ENCODE results near the gene ANAPC5.
"Not testable (repeated sequence)": the region's sequence is repeated elsewhere in the genome, so short reads cannot be mapped to it uniquely, and the experiment has no call there.

The ANAPC5 gene

DNA sequence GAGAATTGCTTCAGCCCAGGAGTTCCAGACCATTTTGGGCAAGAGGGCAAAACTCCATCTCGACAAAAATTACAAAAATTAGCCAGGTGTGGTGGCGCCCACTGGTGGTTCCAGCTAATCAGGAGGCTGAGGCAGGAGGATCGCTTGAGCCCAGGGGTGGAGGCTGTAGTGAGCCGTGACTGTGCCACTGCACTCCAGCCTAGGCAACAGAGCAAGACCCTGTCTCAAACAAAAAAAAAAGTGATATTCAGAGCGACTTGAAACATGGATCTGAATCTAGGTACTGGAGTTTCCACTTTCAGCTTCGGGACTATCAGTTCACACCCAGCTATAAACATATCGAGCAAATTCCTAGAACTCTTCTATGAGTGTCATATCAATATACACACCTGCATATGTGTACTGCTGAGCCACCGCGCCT, 31.4 kb upstream of the ANAPC5 start:
- H3K27me3 ChIP-seq (ENCODE audit: low read length): no peaks in the 10 kb centered on the region
- no peak overlapping the region for H3K4me3 ChIP-seq (ENCODE audit: insufficient read depth, low read length, poor library complexity, severe bottlenecking)
- H2AFZ ChIP-seq (ENCODE audit: low read depth, low read length, severe bottlenecking): no peak overlapping the region
- no peaks in the 10 kb centered on the region for H3F3A ChIP-seq (ENCODE audit: insufficient read depth)
- no peaks in the 10 kb centered on the region for H3K36me3 ChIP-seq (ENCODE audit: low read length)
- no peak overlapping the region for H3K4me2 ChIP-seq (ENCODE audit: low read depth, low read length, poor library complexity, severe bottlenecking)
- H3K9me3 ChIP-seq (ENCODE audit: insufficient read depth, low read length): no peaks in the 10 kb centered on the region
- H3K9ac ChIP-seq (ENCODE audit: low read length): no peak overlapping the region
- TF ChIP-seq, protein P1, sequence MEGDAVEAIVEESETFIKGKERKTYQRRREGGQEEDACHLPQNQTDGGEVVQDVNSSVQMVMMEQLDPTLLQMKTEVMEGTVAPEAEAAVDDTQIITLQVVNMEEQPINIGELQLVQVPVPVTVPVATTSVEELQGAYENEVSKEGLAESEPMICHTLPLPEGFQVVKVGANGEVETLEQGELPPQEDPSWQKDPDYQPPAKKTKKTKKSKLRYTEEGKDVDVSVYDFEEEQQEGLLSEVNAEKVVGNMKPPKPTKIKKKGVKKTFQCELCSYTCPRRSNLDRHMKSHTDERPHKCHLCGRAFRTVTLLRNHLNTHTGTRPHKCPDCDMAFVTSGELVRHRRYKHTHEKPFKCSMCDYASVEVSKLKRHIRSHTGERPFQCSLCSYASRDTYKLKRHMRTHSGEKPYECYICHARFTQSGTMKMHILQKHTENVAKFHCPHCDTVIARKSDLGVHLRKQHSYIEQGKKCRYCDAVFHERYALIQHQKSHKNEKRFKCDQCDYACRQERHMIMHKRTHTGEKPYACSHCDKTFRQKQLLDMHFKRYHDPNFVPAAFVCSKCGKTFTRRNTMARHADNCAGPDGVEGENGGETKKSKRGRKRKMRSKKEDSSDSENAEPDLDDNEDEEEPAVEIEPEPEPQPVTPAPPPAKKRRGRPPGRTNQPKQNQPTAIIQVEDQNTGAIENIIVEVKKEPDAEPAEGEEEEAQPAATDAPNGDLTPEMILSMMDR (IDR thresholded peaks at IDR 0.05; ENCODE audit: insufficient read depth, low read length, poor library complexity, severe bottlenecking): no peak
- TF ChIP-seq EZH2phosphoT487 (conservative IDR thresholded peaks at IDR 0.05; ENCODE audit: low read length): no peak
- no peak overlapping the region for H3K27ac ChIP-seq (ENCODE audit: low read depth, low read length)
- H3K79me2 ChIP-seq (ENCODE audit: insufficient read depth, low read length): no peaks in the 10 kb centered on the region
- H4K20me1 ChIP-seq (ENCODE audit: low read depth, low read length): no peaks in the 10 kb centered on the region
- no peaks in the 10 kb centered on the region for H3K9me2 ChIP-seq (replicated peaks; ENCODE audit: insufficient read depth, low read length)

DNA sequence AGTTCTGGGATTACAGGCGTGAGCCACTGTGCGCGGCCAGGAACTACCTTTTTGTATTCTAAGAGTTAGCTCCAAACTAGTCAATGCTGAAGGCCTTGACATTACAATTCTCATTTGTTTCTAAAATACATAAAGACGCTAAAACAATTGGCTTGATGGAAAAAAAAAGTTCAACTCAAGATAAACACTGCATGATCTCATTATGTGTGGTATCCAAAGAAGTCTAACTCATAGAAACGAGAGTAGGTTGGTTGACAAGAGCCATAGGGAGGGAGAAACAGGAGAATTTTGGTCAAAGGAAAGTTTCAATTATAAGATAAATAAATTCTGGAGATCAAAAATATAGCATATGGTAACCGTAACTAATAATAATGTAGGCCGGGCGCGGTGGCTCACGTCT, 27.7 kb upstream of the ANAPC5 start:
- no peak overlapping the region for H3K27ac ChIP-seq (ENCODE audit: low read depth, low read length)
- H3K9me3 ChIP-seq (ENCODE audit: insufficient read depth, low read length): no peaks in the 10 kb centered on the region
- no peak overlapping the region for H3K4me3 ChIP-seq (ENCODE audit: insufficient read depth, low read length, poor library complexity, severe bottlenecking)
- H3K9me2 ChIP-seq (replicated peaks; ENCODE audit: insufficient read depth, low read length): no peaks in the 10 kb centered on the region
- no peak overlapping the region for H3K9ac ChIP-seq (ENCODE audit: low read length)
- H2AFZ ChIP-seq (ENCODE audit: low read depth, low read length, severe bottlenecking): no peak overlapping the region
- no peaks in the 10 kb centered on the region for H4K20me1 ChIP-seq (ENCODE audit: low read depth, low read length)
- no peaks in the 10 kb centered on the region for H3F3A ChIP-seq (ENCODE audit: insufficient read depth)
- no peak for TF ChIP-seq EZH2phosphoT487 (conservative IDR thresholded peaks at IDR 0.05; ENCODE audit: low read length)
- TF ChIP-seq, protein P1 (IDR thresholded peaks at IDR 0.05; ENCODE audit: insufficient read depth, low read length, poor library complexity, severe bottlenecking): no peak
- H3K4me2 ChIP-seq (ENCODE audit: low read depth, low read length, poor library complexity, severe bottlenecking): no peak overlapping the region
- no peaks in the 10 kb centered on the region for H3K36me3 ChIP-seq (ENCODE audit: low read length)
- H3K27me3 ChIP-seq (ENCODE audit: low read length): no peaks in the 10 kb centered on the region
- no peaks in the 10 kb centered on the region for H3K79me2 ChIP-seq (ENCODE audit: insufficient read depth, low read length)

DNA sequence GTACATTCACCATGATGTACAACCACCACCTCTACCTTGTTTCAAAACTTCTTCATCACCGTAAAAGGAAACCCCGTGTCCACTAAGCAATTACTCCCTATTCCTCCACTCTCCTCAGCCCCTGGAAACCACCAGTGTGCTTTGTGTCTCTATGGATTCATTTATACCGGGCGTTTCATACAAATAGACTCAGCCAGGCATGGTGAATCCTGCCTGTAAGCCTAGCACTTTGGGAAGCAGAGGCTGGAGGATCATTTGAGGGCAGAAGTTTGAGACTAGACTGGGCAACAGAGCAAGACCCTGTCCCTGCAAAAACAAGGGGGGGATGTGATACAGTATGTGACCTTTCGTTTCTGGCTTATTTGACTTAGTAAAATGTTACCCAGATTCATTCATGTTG, 26.5 kb upstream of the ANAPC5 start:
- Histone ChIP-seq H3K4me3 (ENCODE audit: insufficient read depth, low read length, poor library complexity, severe bottlenecking) (no peak overlapping the region), H3K9me2 (replicated peaks; ENCODE audit: insufficient read depth, low read length) (no peaks in the 10 kb centered on the region), H4K20me1 (ENCODE audit: low read depth, low read length) (no peaks in the 10 kb centered on the region), H3F3A (ENCODE audit: insufficient read depth) (no peaks in the 10 kb centered on the region), H3K27ac (ENCODE audit: low read depth, low read length) (no peak overlapping the region), H3K36me3 (ENCODE audit: low read length) (no peaks in the 10 kb centered on the region), H3K27me3 (ENCODE audit: low read length) (no peaks in the 10 kb centered on the region), H3K9ac (ENCODE audit: low read length) (no peak overlapping the region), H2AFZ (ENCODE audit: low read depth, low read length, severe bottlenecking) (no peak overlapping the region), H3K79me2 (ENCODE audit: insufficient read depth, low read length) (no peaks in the 10 kb centered on the region), H3K4me2 (ENCODE audit: low read depth, low read length, poor library complexity, severe bottlenecking) (no peak overlapping the region), H3K9me3 (ENCODE audit: insufficient read depth, low read length) (no peaks in the 10 kb centered on the region)
- TF ChIP-seq EZH2phosphoT487 (conservative IDR thresholded peaks at IDR 0.05; ENCODE audit: low read length): no peak

DNA sequence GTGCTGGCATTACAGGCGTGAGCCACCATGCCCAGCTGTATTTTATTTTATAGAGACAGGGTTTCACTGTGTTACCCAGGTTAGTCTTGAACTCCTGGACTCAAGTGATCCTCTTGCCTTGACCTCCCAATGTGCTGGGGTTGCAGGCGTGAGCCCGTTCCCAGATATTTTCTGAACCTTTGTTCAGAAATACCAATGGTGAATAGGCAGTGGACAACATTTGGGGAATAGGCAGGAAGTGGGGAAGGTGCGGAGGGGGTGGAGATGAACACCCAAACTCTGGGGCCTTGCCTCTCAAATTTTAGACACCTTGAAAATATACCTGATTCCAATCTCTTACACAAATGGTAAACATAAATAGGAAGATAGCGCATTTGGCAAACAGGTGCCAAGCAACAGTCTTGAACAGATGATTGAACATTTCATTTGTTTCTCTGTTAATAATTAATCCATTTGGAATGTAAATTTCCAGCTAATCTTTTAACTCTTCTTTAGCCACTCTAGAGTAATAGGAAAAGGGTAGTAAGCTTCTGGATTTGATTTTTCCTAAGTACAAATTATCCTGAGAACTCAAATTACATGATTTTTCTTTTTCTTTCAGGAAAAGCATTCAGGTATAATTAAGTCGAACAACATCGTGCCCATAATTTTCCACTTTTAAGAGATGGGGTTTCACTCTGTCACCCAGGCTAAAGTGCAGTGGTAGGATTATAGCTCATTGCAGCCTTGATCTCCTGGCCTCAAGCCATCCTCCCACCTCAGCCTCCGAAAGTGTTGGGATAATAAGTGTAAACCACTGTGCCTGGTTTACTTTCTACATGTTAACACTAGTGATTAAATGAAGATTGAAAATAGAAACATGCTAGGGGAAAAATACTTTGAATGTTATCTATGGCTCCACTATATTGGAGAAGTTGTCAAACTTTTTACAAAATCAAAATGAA, 24.8 kb upstream of the ANAPC5 start:
- Histone ChIP-seq H3K9me3 (ENCODE audit: insufficient read depth, low read length) (no peaks in the 10 kb centered on the region), H3K9ac (ENCODE audit: low read length) (no peak overlapping the region), H3K27me3 (ENCODE audit: low read length) (no peaks in the 10 kb centered on the region), H3F3A (ENCODE audit: insufficient read depth) (no peaks in the 10 kb centered on the region), H4K20me1 (ENCODE audit: low read depth, low read length) (no peaks in the 10 kb centered on the region), H3K79me2 (ENCODE audit: insufficient read depth, low read length) (no peaks in the 10 kb centered on the region), H3K4me2 (ENCODE audit: low read depth, low read length, poor library complexity, severe bottlenecking) (no peak overlapping the region), H2AFZ (ENCODE audit: low read depth, low read length, severe bottlenecking) (no peak overlapping the region), H3K9me2 (replicated peaks; ENCODE audit: insufficient read depth, low read length) (no peaks in the 10 kb centered on the region), H3K4me3 (ENCODE audit: insufficient read depth, low read length, poor library complexity, severe bottlenecking) (no peak overlapping the region), H3K36me3 (ENCODE audit: low read length) (no peaks in the 10 kb centered on the region), H3K27ac (ENCODE audit: low read depth, low read length) (no peak overlapping the region)
- TF ChIP-seq, protein P1 (IDR thresholded peaks at IDR 0.05; ENCODE audit: insufficient read depth, low read length, poor library complexity, severe bottlenecking): no peak
- TF ChIP-seq EZH2phosphoT487 (conservative IDR thresholded peaks at IDR 0.05; ENCODE audit: low read length): no peak

DNA sequence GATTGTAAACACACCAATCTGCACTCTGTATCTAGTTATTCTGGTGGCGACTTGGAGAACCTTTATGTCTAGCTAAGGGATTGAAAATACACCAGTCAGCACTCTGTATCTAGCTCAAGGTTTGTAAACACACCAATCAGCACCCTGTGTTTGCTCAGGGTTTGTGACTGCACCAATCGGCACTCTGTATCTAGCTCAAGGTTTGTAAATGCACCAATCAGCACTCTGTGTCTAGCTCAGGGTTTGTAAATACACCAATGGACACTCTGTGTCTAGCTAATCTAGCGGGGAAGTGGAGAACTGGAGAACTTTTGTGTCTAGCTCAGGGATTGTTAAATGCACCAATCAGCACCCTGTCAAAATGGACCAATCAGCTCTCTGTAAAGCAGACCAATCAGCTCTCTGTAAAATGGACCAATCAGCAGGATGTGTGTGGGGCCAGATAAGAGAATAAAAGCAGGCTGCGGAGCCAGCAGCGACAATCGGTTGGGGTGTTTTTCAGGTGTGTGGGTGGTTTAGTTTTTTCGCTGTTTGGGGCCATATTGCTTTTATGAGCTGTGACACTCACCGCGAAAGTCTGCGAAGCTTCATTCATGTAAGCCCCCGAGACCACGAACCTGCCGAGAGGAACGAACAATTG, 22.9 kb upstream of the ANAPC5 start:
- not testable (repeated sequence) for H4K20me1 ChIP-seq (ENCODE audit: low read depth, low read length); H2AFZ ChIP-seq (ENCODE audit: low read depth, low read length, severe bottlenecking); H3F3A ChIP-seq (ENCODE audit: insufficient read depth); H3K4me2 ChIP-seq (ENCODE audit: low read depth, low read length, poor library complexity, severe bottlenecking); H3K27ac ChIP-seq (ENCODE audit: low read depth, low read length); H3K9me2 ChIP-seq (replicated peaks; ENCODE audit: insufficient read depth, low read length); H3K9ac ChIP-seq (ENCODE audit: low read length); H3K36me3 ChIP-seq (ENCODE audit: low read length); H3K9me3 ChIP-seq (ENCODE audit: insufficient read depth, low read length); H3K79me2 ChIP-seq (ENCODE audit: insufficient read depth, low read length); H3K27me3 ChIP-seq (ENCODE audit: low read length); H3K4me3 ChIP-seq (ENCODE audit: insufficient read depth, low read length, poor library complexity, severe bottlenecking)

Measured in SU-DHL-6 (cell line).